ENCODE results near the gene SLC44A3. TPM values are rescaled to one million over a fixed set of nuclear protein-coding genes. Genes with fewer than 3 reads are reported as not detected.

SLC44A3 gene
- total and polyA plus RNA-seq, 2 of the 13 experiments (the other 11 are each of a cell fraction or from before 2014, with no cell fraction given) = 6.8 to 14.1 TPM

GRCh38 chr1:94883691-94884090, 63.5 kb downstream of the SLC44A3 start (continued):
- peak; percentile 64; the same call in 1 of the 2 replicates for TF ChIP-seq PRDM10 (CRISPR knock-in tag; IDR thresholded peaks at IDR 0.05; ENCODE audit: low read depth)
- no peak for TF ChIP-seq KMT2A (CRISPR knock-in tag; IDR thresholded peaks at IDR 0.05)
- no peak for TF ChIP-seq ZNF776 (CRISPR knock-in tag; IDR thresholded peaks at IDR 0.05)

- CTCF ChIA-PET (ENCODE audit: low intra/inter-chr PET ratio, low total read pairs) = no interaction called here
- H3K79me2 ChIP-seq (ENCODE audit: insufficient read depth, low read length) = no peaks in the 10 kb centered on the region
- no peaks in the 10 kb centered on the region for H3K27me3 ChIP-seq (ENCODE audit: control insufficient read depth in 1 of 2, insufficient read depth in 2 of 2, low read length in 2 of 2)
- peak overlapping the region; percentile 78 for H3K4me2 ChIP-seq (ENCODE audit: low read depth, low read length)
- DNase-seq (ENCODE audit: low spot score) (peak; percentile 71), ATAC-seq (peak; percentile 92), FAIRE-seq (peak; percentile 23)
- in situ Hi-C loops (cut with HindIII; ENCODE audit: extremely low pct_ligation_motif_present, low pct_unique_long_range_greater_than_20kb) = no loop called here
- H3K9me3 ChIP-seq (ENCODE audit: low read length) = no peaks in the 10 kb centered on the region
- WGBS (ENCODE audit: low lambda C conversion rate) = 8% methylated on average over 6 of the region's 6 CpGs
- no TSS peak for BruUV-seq (replicated peaks)
- POLR2A ChIA-PET = interaction anchor here (1.1 to 1.6 kb wide), 2 partner anchors 9 to 350 kb away, joined by 3 to 4 read pairs; partner anchors contain the start of gene RWDD3
- H3K9ac ChIP-seq (ENCODE audit: insufficient read depth, low read depth, low read length) = peak overlapping the region; percentile 30; the same call in 1 of the 2 replicates
- H3K36me3 ChIP-seq (replicated peaks in 1 of 2; ENCODE audit: control insufficient read depth in 1 of 2, insufficient read depth in 2 of 2, low read length in 2 of 2) = no peaks in the 10 kb centered on the region
- peaks cover 33% of the 10 kb centered on the region for H3K4me1 ChIP-seq (ENCODE audit: insufficient read depth, low read length)
- no peaks in the 10 kb centered on the region for H4K20me1 ChIP-seq (ENCODE audit: insufficient read depth, low read length)
- intact Hi-C loops (cut with micrococcal nuclease; ENCODE audit: unreplicated experiment) = no loop called here
- peak overlapping the region in 2 of 3 experiments; percentile 9 to 24; a peak in 3 of 6 replicates for H3K4me3 ChIP-seq (replicated peaks in 1 of 3; ENCODE audit: insufficient read depth in 1 of 3, low read depth in 2 of 3, low read length in 3 of 3)
- no peak overlapping the region for H2AFZ ChIP-seq (ENCODE audit: low read length)
- peak overlapping the region; percentile 52 for H3K27ac ChIP-seq (ENCODE audit: extremely low read length, insufficient read depth, low read length)
- TF ChIP-seq KIAA2018 (CRISPR knock-in tag; IDR thresholded peaks at IDR 0.05; ENCODE audit: borderline replicate concordance) (no peak), FOSL1 (CRISPR knock-in tag; IDR thresholded peaks at IDR 0.05; ENCODE audit: borderline replicate concordance) (no peak), ZNF687 (CRISPR knock-in tag; IDR thresholded peaks at IDR 0.05) (peak; percentile 47)
These were observed 63.9 kb downstream of the SLC44A3 start for GRCh38 chr1:94884106-94884505.

All from HepG2 (cell line).